Left ventricle myocardium inferior (tissue), 1 donor: ENCODE results near the gene DBP. TPM values are rescaled to one million over a fixed set of nuclear protein-coding genes. Genes with fewer than 3 reads are reported as not detected.
A peak's percentile ranks its signal among the peaks of the same experiment; 100 is the strongest.

Experiments
- DNase-seq: peaks from one replicate; pipeline ENCODE4 v3.0.0-alpha.2; 2020
- H3K27ac ChIP-seq: fragments of 200-600 bp; replicated peaks from 2 replicates; pipeline ENCODE4 v1.8.0; 2021
- H3K27me3 ChIP-seq: fragments of 200-600 bp; 2 replicates; pipeline ENCODE4 v1.8.0; 2021; ENCODE audit warnings: low read depth
- H3K36me3 ChIP-seq: fragments of 200-600 bp; 2 replicates; pipeline ENCODE4 v1.8.0; 2021
- H3K4me1 ChIP-seq: fragments of 200-600 bp; 2 replicates; pipeline ENCODE4 v1.8.0; 2021
- H3K4me3 ChIP-seq: fragments of 200-600 bp; 2 replicates; pipeline ENCODE4 v1.8.0; 2021; ENCODE audit warnings: mild to moderate bottlenecking, moderate library complexity
- H3K9me3 ChIP-seq: fragments of 200-600 bp; replicated peaks from 2 replicates; pipeline ENCODE4 v1.8.0; 2021
- intact Hi-C: fragments of 100-400 bp; cut with micrococcal nuclease; formaldehyde crosslinking; loops from one replicate; pipeline ENCODE4 v1.11.0; 2022
- total RNA-seq: library from RNA; stranded (reverse); fragmentation: NEBNext Ultra II Directional; extraction: Animal tissue kit (Norgen Biotek cat#: 25700); gene quantifications from one replicate; pipeline ENCODE4 v1.2.1, GENCODE V29; 2021
- TF ChIP-seq, protein P1 (sequence below): fragments of 200-600 bp; IDR thresholded peaks from 2 replicates; pipeline ENCODE4 v1.8.0; 2021; ENCODE audit warnings: antibody characterized with exemption, mild to moderate bottlenecking, borderline replicate concordance
- donor health status: DM: no; HTN: yes; CAD: no; lungs with severe emphysema.

The DBP gene
- total RNA-seq, 1 donor from 2014 or later: 7.9 TPM

DNA sequence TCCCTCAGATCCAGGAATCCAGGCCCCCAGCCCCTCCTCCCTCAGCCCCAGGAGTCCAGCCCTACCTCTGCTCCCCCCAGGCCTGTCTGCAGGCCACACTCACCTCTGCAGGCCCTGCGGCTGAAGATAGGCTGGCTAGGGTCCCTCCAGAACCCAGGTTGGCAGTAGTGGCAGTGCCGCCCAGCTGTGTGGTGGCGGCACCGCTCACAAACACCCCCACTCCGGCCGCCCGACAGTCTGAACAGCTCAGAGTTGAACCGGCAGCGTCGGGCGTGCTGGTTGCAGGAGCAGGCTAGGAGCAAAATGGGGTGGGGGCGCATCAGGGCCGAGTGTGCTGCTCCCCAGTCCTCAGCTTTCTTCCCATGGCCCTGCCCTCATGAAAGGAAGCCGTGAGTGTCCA is 27.3 kb upstream of the DBP start:
- no peaks in the 10 kb centered on the region for H3K9me3 ChIP-seq
- no peak overlapping the region for H3K4me3 ChIP-seq
- intact Hi-C loops: no loop called here
- H3K4me1 ChIP-seq: peaks cover 13% of the 10 kb centered on the region
- TF ChIP-seq, protein P1, sequence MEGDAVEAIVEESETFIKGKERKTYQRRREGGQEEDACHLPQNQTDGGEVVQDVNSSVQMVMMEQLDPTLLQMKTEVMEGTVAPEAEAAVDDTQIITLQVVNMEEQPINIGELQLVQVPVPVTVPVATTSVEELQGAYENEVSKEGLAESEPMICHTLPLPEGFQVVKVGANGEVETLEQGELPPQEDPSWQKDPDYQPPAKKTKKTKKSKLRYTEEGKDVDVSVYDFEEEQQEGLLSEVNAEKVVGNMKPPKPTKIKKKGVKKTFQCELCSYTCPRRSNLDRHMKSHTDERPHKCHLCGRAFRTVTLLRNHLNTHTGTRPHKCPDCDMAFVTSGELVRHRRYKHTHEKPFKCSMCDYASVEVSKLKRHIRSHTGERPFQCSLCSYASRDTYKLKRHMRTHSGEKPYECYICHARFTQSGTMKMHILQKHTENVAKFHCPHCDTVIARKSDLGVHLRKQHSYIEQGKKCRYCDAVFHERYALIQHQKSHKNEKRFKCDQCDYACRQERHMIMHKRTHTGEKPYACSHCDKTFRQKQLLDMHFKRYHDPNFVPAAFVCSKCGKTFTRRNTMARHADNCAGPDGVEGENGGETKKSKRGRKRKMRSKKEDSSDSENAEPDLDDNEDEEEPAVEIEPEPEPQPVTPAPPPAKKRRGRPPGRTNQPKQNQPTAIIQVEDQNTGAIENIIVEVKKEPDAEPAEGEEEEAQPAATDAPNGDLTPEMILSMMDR: no peak
- H3K36me3 ChIP-seq: no peaks in the 10 kb centered on the region
- no peak overlapping the region for H3K27ac ChIP-seq
- no peaks in the 10 kb centered on the region for H3K27me3 ChIP-seq
- no peak for DNase-seq

DNA sequence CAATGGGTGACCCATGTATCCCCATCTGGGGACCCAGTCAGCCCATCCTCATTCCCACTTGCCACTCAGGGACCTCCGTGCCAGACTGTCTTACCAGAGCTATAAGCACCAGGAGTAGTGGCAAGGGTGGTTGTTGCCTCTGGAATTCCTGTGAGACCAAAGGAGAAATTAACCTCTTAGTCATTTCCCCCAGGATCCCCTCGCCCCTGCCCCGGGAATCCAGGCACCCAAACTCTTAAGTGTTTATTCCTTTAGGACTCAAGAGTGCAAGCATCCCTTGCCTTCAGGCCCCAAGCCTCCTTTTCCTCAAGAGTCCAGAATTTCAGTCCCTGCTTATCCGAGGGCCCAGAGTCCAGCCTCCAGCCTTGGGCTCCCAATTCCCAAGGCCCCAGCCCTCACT is 26.5 kb upstream of the DBP start:
- H3K36me3 ChIP-seq: no peaks in the 10 kb centered on the region
- intact Hi-C loops: no loop called here
- H3K27ac ChIP-seq: no peak overlapping the region
- H3K9me3 ChIP-seq: no peaks in the 10 kb centered on the region
- H3K4me3 ChIP-seq: no peak overlapping the region
- DNase-seq: no peak
- TF ChIP-seq, protein P1: no peak
- peaks cover 13% of the 10 kb centered on the region for H3K4me1 ChIP-seq
- no peaks in the 10 kb centered on the region for H3K27me3 ChIP-seq

DNA sequence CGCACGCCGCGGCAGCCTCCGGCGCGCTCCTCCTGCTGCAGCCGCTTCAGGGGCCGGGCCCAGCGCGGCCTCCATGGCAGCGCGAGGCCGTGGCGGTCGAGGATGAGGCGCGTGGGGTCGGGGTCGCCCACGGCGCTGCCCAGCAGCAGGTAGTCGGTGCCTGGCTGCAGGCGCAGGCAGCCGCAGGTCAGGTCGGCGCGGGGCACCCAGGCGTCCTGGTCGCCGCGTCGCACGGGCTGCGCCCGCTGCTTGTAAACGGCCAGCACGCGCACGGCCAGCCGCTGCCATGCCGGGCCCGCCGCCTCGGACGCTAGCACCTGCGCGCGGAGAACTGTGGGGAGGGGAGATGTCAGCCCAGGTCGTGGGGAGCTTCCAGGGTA is 24.5 kb upstream of the DBP start:
- Histone ChIP-seq H3K9me3 (no peaks in the 10 kb centered on the region), H3K4me1 (peaks cover 13% of the 10 kb centered on the region), H3K4me3 (no peak overlapping the region), H3K27ac (peak overlapping the region; percentile 69), H3K36me3 (no peaks in the 10 kb centered on the region), H3K27me3 (no peaks in the 10 kb centered on the region)
- TF ChIP-seq, protein P1: no peak
- DNase-seq: no peak
- intact Hi-C loops: no loop called here

DNA sequence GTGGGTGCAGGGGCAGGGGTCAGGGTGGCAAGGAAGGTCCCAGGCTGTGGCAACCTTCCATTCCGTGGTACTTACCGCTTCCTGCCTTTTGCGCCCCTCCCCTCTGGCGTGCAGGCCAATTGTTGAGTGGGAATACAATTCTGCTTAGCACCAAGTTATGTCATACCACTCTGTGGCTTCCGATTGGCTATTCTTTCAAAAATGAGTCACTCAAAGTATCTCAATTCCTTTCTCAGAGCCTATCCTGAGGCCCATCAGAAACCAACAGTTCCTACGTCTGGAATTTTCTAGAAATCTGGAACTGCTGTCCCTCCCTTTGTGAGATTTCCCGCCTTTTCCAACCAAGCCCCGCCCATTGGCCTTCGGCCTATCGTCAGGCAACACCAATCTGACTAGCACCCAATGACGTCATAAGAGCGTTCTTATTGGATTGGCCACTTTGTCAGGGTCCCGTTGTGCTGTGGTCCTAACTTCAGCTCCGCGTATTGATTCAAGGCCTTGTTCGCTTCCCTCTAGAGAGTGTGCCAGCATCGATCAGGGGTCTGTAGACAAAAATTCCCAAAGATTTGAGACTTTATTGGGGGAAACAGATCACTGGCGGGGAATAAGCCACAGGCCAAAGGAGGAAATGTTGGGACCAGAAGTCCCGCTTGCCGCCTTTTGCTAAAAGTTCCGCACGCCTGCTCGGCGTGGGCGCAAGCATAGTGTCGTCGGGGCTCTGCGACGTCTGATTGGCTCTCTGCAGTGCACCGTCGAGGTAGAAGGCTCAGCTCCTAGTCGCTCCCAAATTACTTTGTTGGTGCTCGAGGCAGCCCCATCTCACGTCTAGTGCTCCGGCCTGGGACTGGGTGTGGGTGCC is 23.9 kb upstream of the DBP start:
- H3K4me3 ChIP-seq: peak overlapping the region; percentile 22
- TF ChIP-seq, protein P1: no peak

DNA sequence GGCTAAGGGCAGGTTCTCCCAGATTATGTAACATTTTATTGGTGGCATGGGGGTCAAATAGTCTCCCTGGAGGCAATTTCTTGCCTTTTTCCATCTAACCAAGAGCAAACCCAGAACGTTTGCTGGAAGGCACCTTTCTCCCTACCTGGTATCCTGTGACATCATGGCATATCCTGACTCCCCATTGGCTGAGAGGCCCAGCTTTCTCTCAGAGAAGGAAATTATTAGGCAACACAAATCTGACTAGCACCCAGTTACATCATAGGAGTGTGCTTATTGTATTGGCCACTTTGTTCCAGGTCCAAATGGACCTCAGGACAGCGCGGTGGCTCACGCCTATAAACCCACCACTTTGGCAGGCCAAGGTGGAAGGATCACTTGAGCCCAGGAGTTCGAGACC is 22.6 kb upstream of the DBP start:
- Histone ChIP-seq H3K9me3 (no peaks in the 10 kb centered on the region), H3K4me1 (peaks cover 13% of the 10 kb centered on the region), H3K27me3 (no peaks in the 10 kb centered on the region), H3K4me3 (no peak overlapping the region), H3K36me3 (no peaks in the 10 kb centered on the region), H3K27ac (no peak overlapping the region)
- no peak for DNase-seq
- intact Hi-C loops: no loop called here
- TF ChIP-seq, protein P1: no peak

More for the DNA sequence above, 23.9 kb upstream of the DBP start:
- no peaks in the 10 kb centered on the region for H3K36me3 ChIP-seq
- H3K27ac ChIP-seq: peak overlapping the region; percentile 69
- H3K27me3 ChIP-seq: no peaks in the 10 kb centered on the region
- H3K4me1 ChIP-seq: peaks cover 13% of the 10 kb centered on the region
- peak; percentile 84 for DNase-seq
- intact Hi-C loops: no loop called here
- no peaks in the 10 kb centered on the region for H3K9me3 ChIP-seq
